LNCaP clone FGC (cell line): Measurements from ENCODE around the gene VNN1.

Experiments
- DNase-seq: peaks from one replicate; pipeline ENCODE4 v3.0.0-alpha.2; 2011; ENCODE audit warnings: low read depth
- H3K4me3 ChIP-seq: 2 replicates; pipeline ENCODE4 v1.5.1; 2011; ENCODE audit warnings: mild to moderate bottlenecking, low read depth, low read length, control low read depth
- TF ChIP-seq, protein P1 (sequence below): IDR thresholded peaks from 2 replicates; pipeline ENCODE4 v1.5.1; 2012; ENCODE audit warnings: mild to moderate bottlenecking; ENCODE audit not compliant: control insufficient read depth, insufficient read depth; ENCODE audit errors: extremely low read depth

The VNN1 gene

DNA sequence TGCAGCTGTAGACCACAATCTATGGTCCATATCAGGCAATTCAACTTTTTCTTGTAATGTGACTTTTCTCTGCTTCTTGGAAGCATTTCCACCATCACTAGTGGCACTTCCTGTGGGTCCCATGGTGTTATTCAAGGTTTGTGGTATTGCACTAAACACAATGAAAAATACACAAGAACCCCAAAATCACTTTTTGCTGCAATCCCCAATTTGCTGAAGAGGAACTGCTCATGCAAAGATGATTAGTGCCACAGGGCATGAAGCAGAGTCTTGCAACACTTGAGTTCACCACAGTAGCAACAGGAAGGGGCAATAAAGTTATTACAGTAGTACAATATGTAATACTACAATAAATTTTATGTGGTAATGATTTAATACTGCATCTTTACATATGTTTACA lies 38.1 kb downstream of the VNN1 start:
- no peak for DNase-seq
- TF ChIP-seq, protein P1, sequence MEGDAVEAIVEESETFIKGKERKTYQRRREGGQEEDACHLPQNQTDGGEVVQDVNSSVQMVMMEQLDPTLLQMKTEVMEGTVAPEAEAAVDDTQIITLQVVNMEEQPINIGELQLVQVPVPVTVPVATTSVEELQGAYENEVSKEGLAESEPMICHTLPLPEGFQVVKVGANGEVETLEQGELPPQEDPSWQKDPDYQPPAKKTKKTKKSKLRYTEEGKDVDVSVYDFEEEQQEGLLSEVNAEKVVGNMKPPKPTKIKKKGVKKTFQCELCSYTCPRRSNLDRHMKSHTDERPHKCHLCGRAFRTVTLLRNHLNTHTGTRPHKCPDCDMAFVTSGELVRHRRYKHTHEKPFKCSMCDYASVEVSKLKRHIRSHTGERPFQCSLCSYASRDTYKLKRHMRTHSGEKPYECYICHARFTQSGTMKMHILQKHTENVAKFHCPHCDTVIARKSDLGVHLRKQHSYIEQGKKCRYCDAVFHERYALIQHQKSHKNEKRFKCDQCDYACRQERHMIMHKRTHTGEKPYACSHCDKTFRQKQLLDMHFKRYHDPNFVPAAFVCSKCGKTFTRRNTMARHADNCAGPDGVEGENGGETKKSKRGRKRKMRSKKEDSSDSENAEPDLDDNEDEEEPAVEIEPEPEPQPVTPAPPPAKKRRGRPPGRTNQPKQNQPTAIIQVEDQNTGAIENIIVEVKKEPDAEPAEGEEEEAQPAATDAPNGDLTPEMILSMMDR: no peak
- no peak overlapping the region for H3K4me3 ChIP-seq

DNA sequence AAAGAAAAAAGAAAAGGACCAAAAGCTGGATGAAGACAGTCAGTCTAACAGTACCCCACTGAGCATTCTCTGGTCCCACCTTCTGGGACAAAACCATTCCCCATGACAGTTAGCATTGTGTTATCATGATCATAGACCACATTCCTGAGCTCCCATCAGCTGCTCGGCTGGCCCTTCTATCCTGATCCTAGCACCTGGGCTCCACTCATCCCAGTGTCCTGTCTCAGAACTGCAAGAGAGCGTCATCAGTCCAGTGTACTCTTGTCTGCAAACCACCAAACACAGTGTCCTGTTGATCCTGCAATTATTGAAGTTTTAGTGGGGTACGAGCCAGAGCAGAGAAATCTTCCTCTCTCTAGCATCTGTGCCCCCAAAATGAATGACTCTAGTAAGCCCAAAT lies 38.9 kb downstream of the VNN1 start:
- TF ChIP-seq, protein P1: no peak
- no peak overlapping the region for H3K4me3 ChIP-seq
- no peak for DNase-seq

DNA sequence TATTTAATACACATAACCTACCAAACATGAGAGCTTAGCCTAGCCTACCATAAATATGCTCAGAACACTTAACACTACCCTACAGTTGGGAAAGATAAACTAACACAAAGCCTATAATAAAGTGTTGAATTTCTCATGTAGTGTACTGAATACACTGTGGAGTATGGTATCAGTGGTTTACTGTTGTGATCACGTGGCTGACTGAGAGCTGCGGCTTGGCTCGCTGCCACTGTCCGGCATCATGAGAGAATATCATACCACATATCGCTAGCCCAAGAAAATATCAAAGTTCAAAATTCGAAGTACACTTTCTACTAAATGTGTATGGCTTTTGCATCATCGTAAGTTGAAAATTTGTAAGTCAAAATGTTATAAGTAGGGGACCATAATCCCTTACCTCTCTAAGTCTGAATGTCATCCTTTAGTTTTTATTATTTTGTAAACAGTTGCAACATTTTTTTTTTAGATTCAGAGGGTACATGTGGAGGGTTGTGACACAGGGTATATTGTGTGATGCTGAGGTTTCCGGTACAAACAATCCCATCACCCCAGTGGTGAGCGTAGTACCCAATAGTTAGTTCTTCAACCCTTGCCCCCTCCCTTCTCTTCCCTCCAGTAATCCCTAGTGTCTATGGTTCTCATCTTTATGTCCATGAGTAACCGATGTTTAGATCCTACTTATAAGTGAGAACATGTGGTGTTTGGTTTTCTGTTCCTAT lies 40.3 kb downstream of the VNN1 start:
- no peak overlapping the region for H3K4me3 ChIP-seq
- no peak for DNase-seq
- TF ChIP-seq, protein P1: no peak

DNA sequence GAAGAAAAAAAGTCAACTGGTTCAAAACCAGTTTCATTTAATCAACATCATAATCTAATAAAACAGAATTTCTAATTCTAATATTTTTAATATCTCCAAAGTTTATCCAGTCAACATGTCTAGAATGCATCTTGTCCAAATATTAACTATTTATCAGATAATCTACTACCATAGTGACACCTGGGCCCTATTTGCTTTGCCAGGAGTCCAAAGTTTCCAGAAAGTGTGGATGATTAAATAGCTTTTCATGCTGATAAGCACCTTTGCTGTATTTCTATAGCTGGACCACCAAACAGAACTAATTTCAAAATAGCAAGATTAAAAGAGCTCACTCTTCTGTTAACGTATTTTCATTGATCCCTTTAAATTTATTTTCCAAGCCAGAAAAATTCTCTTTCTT lies 42.6 kb downstream of the VNN1 start:
- no peak overlapping the region for H3K4me3 ChIP-seq
- DNase-seq: no peak
- TF ChIP-seq, protein P1: no peak

DNA sequence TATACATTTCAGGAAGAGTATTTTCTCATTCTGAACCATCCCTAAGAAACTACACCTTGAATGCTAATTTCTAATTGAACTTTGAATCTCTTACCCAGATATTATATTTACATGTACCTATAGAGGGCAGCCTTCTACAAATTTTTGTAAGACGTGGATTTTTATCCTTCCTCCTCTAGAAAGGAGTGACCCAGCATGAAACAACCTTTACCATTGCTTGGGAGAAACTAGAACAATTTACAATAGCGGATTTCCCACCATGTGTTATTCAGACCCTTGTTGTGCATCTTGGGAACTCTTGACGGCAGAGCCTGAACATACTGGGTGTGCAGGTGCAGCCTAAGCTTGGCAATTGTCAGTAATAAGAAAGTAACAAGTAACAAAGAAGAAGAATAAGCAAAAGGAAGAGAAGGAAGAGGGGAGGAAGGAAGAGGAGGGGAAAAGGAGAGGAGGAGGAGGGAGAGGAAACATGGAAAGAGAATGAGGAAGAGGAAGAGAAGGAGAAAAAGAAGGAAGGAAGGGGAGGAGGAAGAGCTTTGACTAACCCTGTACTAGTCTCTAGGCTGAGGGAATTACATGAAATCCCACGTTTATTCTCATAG lies 44.1 kb downstream of the VNN1 start:
- TF ChIP-seq, protein P1: peak; percentile 44
- no peak for DNase-seq
- H3K4me3 ChIP-seq: no peak overlapping the region

DNA sequence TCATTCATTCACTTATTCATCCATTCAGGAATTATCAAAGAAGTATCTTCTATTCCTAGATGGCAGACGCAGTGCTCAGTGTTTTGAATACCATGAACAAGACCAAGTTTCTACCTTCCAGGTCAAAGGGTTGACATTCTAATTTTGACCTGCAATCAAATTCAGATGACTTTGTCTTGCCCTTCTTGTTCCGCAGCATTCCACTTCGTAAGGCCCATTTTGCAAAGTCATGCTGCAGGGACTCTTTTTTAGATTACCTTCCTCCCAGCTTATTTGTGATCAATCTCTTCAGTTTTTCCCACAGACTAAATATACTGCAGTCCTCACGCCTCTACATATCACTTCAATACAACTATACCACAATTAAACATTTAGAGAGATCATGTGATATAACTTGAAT lies 47.7 kb downstream of the VNN1 start:
- TF ChIP-seq, protein P1: no peak
- DNase-seq: no peak
- H3K4me3 ChIP-seq: no peak overlapping the region
